ENCODE measurements around the gene TNS2. TPM values are rescaled to one million over a fixed set of nuclear protein-coding genes. Genes with fewer than 3 reads are reported as not detected.

The TNS2 gene
- total and polyA plus RNA-seq, 2 donors (not counting 1 experiment from before 2014, with no cell fraction given), result 0.60 to 1.3 TPM

GRCh38 chr12:53070877-53071492 lies 21.1 kb downstream of the TNS2 start:
- intact Hi-C loops (cut with micrococcal nuclease), result loop anchor here (10.0 kb wide), 1 partner anchor 254 kb away; the partner anchor contains the start of gene AAAS
- H3K4me1 Mint-ChIP-seq, result peaks cover 29% of the 10 kb centered on the region
- H3K27me3 Mint-ChIP-seq, result no peaks in the 10 kb centered on the region
- Histone ChIP-seq H3K27ac (ENCODE audit: low read length in 2 of 2) (no peak overlapping the region), H3K4me2 (replicated peaks; ENCODE audit: low read depth, low read length, poor library complexity, severe bottlenecking) (no peak overlapping the region), H4K20me1 (ENCODE audit: control insufficient read depth, insufficient read depth, low read length, poor library complexity, severe bottlenecking) (peaks cover 29% of the 10 kb centered on the region), H3K4me1 (ENCODE audit: control insufficient read depth in 2 of 2, insufficient read depth in 2 of 2, low read length in 2 of 2) (peaks cover 6 to 21% of the 10 kb centered on the region in 2 donors), H3K27me3 (replicated peaks in 1 of 4; ENCODE audit: control extremely low read depth in 1 of 4, control insufficient read depth in 3 of 4, insufficient read depth in 4 of 4, low read length in 3 of 4) (no peaks in the 10 kb centered on the region), H3K4me3 (ENCODE audit: control extremely low read depth in 1 of 5, extremely low read depth in 1 of 5, insufficient read depth in 1 of 5, low read depth in 2 of 5, low read length in 4 of 5) (no peak overlapping the region), H3K9ac (ENCODE audit: low read length) (no peak overlapping the region), H3K36me3 (replicated peaks in 1 of 2; ENCODE audit: control extremely low read depth in 1 of 2, control insufficient read depth in 1 of 2, extremely low read depth in 1 of 2, insufficient read depth in 2 of 2, low read length in 1 of 2) (peaks cover 0 to 78% of the 10 kb centered on the region in 2 experiments), H3K79me2 (ENCODE audit: control insufficient read depth, insufficient read depth, low read length) (peaks cover 8% of the 10 kb centered on the region), H2AFZ (ENCODE audit: insufficient read depth, low read depth, low read length, poor library complexity, severe bottlenecking) (no peak overlapping the region), H3K9me3 (ENCODE audit: control extremely low read depth in 1 of 3, control insufficient read depth in 2 of 3, insufficient read depth in 1 of 3, low read length in 2 of 3) (no peaks in the 10 kb centered on the region)
- TF ChIP-seq EZH2 (IDR thresholded peaks at IDR 0.05; ENCODE audit: borderline replicate concordance, insufficient read depth, low read depth, low read length, poor library complexity, severe bottlenecking), result no peak
- TF ChIP-seq, protein P1, sequence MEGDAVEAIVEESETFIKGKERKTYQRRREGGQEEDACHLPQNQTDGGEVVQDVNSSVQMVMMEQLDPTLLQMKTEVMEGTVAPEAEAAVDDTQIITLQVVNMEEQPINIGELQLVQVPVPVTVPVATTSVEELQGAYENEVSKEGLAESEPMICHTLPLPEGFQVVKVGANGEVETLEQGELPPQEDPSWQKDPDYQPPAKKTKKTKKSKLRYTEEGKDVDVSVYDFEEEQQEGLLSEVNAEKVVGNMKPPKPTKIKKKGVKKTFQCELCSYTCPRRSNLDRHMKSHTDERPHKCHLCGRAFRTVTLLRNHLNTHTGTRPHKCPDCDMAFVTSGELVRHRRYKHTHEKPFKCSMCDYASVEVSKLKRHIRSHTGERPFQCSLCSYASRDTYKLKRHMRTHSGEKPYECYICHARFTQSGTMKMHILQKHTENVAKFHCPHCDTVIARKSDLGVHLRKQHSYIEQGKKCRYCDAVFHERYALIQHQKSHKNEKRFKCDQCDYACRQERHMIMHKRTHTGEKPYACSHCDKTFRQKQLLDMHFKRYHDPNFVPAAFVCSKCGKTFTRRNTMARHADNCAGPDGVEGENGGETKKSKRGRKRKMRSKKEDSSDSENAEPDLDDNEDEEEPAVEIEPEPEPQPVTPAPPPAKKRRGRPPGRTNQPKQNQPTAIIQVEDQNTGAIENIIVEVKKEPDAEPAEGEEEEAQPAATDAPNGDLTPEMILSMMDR (IDR thresholded peaks at IDR 0.05), result no peak
- H3K27ac Mint-ChIP-seq, result no peak overlapping the region
- ChIA-PET CTCF (interaction anchor here (0.7 to 14.1 kb wide), 6 partner anchors 9 to 274 kb away, joined by 3 to 344 read pairs (median 3); partner anchors contain the start of genes IGFBP6, SOAT2 and SPRYD3), POLR2A (no interaction called here)
- WGBS (ENCODE audit: insufficient coverage), result 96% methylated on average over 4 of the region's 7 CpGs
- ATAC-seq (ENCODE audit: low read depth) (no peak), DNase-seq (no peak)
- no peak overlapping the region for H3K4me3 Mint-ChIP-seq
- no peaks in the 10 kb centered on the region for H3K9me3 Mint-ChIP-seq (ENCODE audit: insufficient read depth)
